Osteoblast (primary cell): ENCODE data around the gene TCF19. TPM values are rescaled to one million over a fixed set of nuclear protein-coding genes. Genes with fewer than 3 reads are reported as not detected.
A peak's percentile ranks its signal among the peaks of the same experiment; 100 is the strongest.
"Not testable (repeated sequence)": the region's sequence is repeated elsewhere in the genome, so short reads cannot be mapped to it uniquely, and the experiment has no call there.

Experiments
- DNase-seq: peaks from one replicate; pipeline ENCODE4 v3.0.0; 2011; ENCODE audit warnings: low spot score, mixed read lengths; ENCODE audit not compliant: insufficient read length; ENCODE audit errors: missing footprints
- H2AFZ ChIP-seq: 2 replicates; pipeline ENCODE4 v1.6.0; 2011; ENCODE audit warnings: mild to moderate bottlenecking, low read length
- H3K27ac ChIP-seq: 2 replicates; pipeline ENCODE4 v1.5.1; 2011; ENCODE audit warnings: mild to moderate bottlenecking, low read depth, low read length, moderate library complexity
- H3K27me3 ChIP-seq: 2 replicates; pipeline ENCODE4 v1.6.0; 2012; ENCODE audit warnings: mild to moderate bottlenecking, control low read depth, inconsistent platforms, low read length, moderate library complexity; ENCODE audit not compliant: insufficient read depth
- H3K36me3 ChIP-seq: 2 replicates; pipeline ENCODE4 v1.5.1; 2011; ENCODE audit warnings: mild to moderate bottlenecking, low read length, control low read depth, moderate library complexity; ENCODE audit not compliant: insufficient read depth
- H3K4me1 ChIP-seq: 2 replicates; pipeline ENCODE4 v1.5.1; 2011; ENCODE audit warnings: mild to moderate bottlenecking, low read length, control low read depth, moderate library complexity; ENCODE audit not compliant: insufficient read depth
- H3K4me2 ChIP-seq: 2 replicates; pipeline ENCODE4 v1.6.0; 2011; ENCODE audit warnings: mild to moderate bottlenecking, low read length; ENCODE audit not compliant: insufficient read depth
- H3K4me3 ChIP-seq: fragments of 200-600 bp; sonication (generic); 3 replicates; pipeline ENCODE4 v1.5.1; 2012; ENCODE audit warnings: mild to moderate bottlenecking, low read length, inconsistent platforms; ENCODE audit not compliant: insufficient read depth
- H3K79me2 ChIP-seq: 2 replicates; pipeline ENCODE4 v1.6.0; 2012; ENCODE audit warnings: mild to moderate bottlenecking, low read length, control low read depth, inconsistent platforms; ENCODE audit not compliant: insufficient read depth
- H3K9me3 ChIP-seq: 2 replicates; pipeline ENCODE4 v1.5.1; 2011; ENCODE audit warnings: low read depth, low read length, control low read depth
- H4K20me1 ChIP-seq: 2 replicates; pipeline ENCODE4 v1.6.0; 2012; ENCODE audit warnings: mild to moderate bottlenecking, low read length, control low read depth; ENCODE audit not compliant: insufficient read depth
- total RNA-seq: library from RNA; depleted of rRNA; stranded (reverse); fragments of >200 nt; gene quantifications from 2 replicates; pipeline ENCODE4 v1.2.3, GENCODE V29; 2012
- TF ChIP-seq, protein P1 (sequence below): IDR thresholded peaks from 2 replicates; pipeline ENCODE4 v1.5.1; 2011; ENCODE audit warnings: mild to moderate bottlenecking, low read depth, low read length, moderate library complexity; ENCODE audit errors: extremely low read depth

Gene TCF19
- total RNA-seq, 1 donor: 5.8 TPM

DNA sequence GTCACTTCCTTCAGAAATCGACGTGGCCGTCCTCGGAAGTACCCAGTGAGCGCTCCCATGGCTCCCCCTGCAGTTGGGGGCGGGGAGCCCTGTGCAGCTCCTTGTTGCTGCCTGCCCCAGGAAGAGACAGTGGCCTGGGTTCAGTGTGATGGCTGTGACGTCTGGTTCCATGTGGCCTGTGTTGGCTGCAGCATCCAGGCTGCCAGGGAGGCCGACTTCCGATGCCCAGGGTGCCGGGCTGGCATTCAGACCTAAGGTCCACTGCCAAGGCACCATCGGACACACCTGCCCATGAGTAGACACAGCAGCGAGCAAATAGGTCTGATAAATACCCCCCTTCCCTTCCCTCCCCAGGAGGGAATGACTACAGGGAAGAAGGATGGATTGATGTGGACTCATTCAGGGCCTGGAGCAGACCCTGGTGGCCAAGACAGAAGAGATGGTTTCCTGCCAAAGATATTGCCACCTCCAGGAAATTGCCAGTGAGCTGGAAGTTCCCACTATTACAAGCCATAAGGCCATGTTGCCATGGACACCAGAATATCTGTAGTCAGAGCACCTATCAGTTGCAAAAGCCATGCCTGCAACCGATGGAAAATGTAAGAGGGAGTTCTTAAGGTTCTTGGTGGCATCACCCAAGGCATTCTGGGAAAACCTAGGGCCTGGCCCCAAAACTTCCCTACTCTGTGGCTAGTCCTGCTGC lies 4.2 kb downstream of the TCF19 start:
- Histone ChIP-seq H3K79me2 (peaks cover 16% of the 10 kb centered on the region), H3K4me1 (peaks cover 10% of the 10 kb centered on the region), H3K4me3 (no peak overlapping the region), H2AFZ (no peak overlapping the region), H3K36me3 (peaks cover 10% of the 10 kb centered on the region), H3K9me3 (no peaks in the 10 kb centered on the region), H4K20me1 (no peaks in the 10 kb centered on the region), H3K4me2 (no peak overlapping the region), H3K27me3 (no peaks in the 10 kb centered on the region), H3K27ac (no peak overlapping the region)
- no peak for DNase-seq
- TF ChIP-seq, protein P1, sequence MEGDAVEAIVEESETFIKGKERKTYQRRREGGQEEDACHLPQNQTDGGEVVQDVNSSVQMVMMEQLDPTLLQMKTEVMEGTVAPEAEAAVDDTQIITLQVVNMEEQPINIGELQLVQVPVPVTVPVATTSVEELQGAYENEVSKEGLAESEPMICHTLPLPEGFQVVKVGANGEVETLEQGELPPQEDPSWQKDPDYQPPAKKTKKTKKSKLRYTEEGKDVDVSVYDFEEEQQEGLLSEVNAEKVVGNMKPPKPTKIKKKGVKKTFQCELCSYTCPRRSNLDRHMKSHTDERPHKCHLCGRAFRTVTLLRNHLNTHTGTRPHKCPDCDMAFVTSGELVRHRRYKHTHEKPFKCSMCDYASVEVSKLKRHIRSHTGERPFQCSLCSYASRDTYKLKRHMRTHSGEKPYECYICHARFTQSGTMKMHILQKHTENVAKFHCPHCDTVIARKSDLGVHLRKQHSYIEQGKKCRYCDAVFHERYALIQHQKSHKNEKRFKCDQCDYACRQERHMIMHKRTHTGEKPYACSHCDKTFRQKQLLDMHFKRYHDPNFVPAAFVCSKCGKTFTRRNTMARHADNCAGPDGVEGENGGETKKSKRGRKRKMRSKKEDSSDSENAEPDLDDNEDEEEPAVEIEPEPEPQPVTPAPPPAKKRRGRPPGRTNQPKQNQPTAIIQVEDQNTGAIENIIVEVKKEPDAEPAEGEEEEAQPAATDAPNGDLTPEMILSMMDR: no peak

DNA sequence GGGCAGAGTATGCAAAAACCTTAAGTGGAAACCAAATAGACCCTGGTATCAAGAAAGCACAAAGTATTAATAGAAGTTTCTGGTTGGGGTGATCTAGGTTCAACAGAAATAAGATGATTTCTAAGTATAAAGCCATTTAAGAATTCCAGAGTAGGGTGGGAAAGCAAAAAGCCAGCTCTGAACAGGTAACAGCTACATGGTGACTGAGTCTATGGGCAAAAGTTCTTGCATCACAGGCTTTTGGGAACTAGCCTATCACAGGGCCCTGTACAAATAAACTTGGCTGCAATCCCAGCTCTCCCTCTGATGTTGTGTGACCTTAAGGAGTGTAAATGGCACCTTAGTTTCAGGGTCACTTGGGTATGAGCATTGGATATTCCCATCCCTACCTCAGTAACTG lies 5.5 kb downstream of the TCF19 start:
- Histone ChIP-seq H3K9me3 (no peaks in the 10 kb centered on the region), H3K27me3 (no peaks in the 10 kb centered on the region), H4K20me1 (no peaks in the 10 kb centered on the region), H3K4me1 (peaks cover 9% of the 10 kb centered on the region), H3K4me3 (no peak overlapping the region), H2AFZ (no peak overlapping the region), H3K79me2 (peaks cover 13% of the 10 kb centered on the region), H3K36me3 (peaks cover 10% of the 10 kb centered on the region), H3K27ac (no peak overlapping the region), H3K4me2 (no peak overlapping the region)
- peak; percentile 92 for DNase-seq
- TF ChIP-seq, protein P1: no peak

DNA sequence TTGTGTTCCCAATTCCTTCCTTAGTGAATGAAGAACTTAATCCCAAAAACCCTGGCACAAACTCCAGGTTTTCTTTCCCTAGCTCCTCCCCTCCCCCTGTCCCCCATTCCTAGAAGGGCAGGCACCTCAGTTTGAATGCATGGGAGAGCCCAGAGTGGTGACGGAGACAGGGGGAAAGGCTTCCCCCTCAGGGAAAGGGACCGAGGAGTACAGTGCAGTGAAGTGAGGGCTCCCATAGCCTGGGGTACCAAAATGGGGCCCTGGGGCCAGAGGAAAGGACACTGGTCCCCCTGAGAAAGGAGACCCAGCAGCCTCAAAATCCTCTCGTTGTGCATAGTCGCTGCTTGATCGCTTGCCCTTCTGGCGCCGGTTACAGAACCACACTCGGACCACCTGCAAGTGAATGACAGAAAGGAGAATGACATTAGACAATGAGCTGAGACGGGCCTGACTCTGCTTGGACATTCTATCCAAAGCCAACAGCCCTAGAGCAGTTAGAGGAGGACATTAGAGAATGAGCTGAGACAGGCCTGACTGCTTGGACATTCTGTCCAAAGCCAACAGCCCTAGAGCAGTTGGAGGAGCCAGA lies 6.2 kb downstream of the TCF19 start:
- not testable (repeated sequence) for H3K27ac ChIP-seq, H3K9me3 ChIP-seq, H3K4me2 ChIP-seq, H4K20me1 ChIP-seq, H3K4me1 ChIP-seq, H3K79me2 ChIP-seq, DNase-seq, H3K4me3 ChIP-seq, H3K27me3 ChIP-seq, H2AFZ ChIP-seq
- peaks cover 10% of the 10 kb centered on the region for H3K36me3 ChIP-seq

DNA sequence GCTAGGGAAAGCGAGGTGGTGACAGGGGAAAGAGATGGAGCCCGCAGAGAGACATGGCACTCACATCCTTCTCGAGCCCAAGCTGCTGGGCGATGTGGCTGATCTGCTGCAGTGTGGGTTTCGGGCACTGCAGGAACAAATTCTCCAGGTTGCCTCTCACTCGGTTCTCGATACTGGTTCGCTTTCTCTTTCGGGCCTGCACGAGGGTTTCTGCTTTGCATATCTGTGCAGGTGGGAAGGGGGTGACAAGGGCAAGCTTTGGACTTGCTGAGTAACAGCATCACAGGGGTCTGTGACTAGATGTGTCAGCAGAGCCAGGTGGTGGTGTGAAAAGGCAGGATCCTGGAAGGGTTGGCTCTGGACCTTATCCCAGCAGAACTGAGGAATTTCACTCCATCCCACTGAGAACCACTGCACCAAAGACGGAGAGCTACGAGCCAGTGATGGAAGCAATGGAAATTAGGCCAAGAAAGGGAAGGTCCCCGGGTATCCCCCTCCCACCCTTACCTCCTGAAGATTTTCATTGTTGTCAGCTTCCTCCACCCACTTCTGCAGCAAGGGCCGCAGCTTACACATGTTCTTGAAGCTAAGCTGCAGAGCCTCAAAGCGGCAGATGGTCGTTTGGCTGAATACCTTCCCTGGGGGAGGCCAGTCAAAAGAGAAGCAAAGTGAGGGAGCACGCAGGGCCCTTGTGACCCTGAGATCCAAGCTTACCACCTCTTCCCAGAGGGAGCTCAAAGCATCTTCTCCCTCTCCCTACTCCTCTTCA lies 6.9 kb downstream of the TCF19 start:
- H3K4me2 ChIP-seq, H4K20me1 ChIP-seq, H3K27ac ChIP-seq, H3K9me3 ChIP-seq, H2AFZ ChIP-seq, H3K27me3 ChIP-seq, H3K79me2 ChIP-seq, H3K4me3 ChIP-seq, H3K4me1 ChIP-seq, DNase-seq: not testable (repeated sequence)
- H3K36me3 ChIP-seq: peaks cover 10% of the 10 kb centered on the region

DNA sequence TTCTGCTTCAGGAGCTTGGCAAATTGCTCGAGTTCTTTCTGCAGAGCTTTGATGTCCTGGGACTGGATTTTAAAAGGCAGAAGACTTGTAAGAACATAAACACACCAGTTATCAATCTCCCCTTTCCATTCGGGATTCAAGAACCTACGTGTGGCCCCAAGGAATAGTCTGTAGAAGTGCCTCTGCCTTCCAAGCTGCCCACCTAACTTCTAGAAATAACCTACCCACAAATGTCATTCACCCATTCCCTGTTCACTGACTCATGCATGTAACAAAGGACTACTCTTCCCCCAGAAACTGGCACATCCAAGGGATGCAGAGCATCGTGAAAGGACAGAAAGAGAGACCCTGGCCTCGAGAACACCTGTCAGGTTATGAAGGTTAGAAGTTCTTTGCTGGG lies 7.6 kb downstream of the TCF19 start:
- H3K9me3 ChIP-seq: no peaks in the 10 kb centered on the region
- no peak for DNase-seq
- TF ChIP-seq, protein P1: no peak

More for the DNA sequence above, 7.6 kb downstream of the TCF19 start:
- H4K20me1 ChIP-seq: no peaks in the 10 kb centered on the region
- no peaks in the 10 kb centered on the region for H3K27me3 ChIP-seq
- H3K4me1 ChIP-seq: no peaks in the 10 kb centered on the region
- no peak overlapping the region for H3K4me3 ChIP-seq
- H3K36me3 ChIP-seq: peaks cover 10% of the 10 kb centered on the region
- no peak overlapping the region for H3K4me2 ChIP-seq
- H3K27ac ChIP-seq: no peak overlapping the region
- H3K79me2 ChIP-seq: no peaks in the 10 kb centered on the region
- no peak overlapping the region for H2AFZ ChIP-seq
